Testis (tissue), 2 donors: ENCODE measurements around the gene ASCC1.

Experiments
- POLR2A ChIP-seq: fragments of 450-650 bp; IDR thresholded peaks from one replicate; pipeline ENCODE4 v1.6.1; 2017; ENCODE audit warnings: antibody characterized with exemption, mild to moderate bottlenecking, moderate library complexity
- TF ChIP-seq, protein P1 (sequence below), 3 experiments: fragments of 450-650 bp in 2 of 3; fragments of 200-600 bp in 1 of 3; sonication (generic) in 1 of 3; IDR thresholded peaks; one replicate each; pipeline ENCODE4 v1.5.1; 2016 to 2019; ENCODE audit warnings: antibody characterized with exemption in 3 of 3, mild to moderate bottlenecking in 2 of 3, moderate library complexity in 1 of 3

DNA sequence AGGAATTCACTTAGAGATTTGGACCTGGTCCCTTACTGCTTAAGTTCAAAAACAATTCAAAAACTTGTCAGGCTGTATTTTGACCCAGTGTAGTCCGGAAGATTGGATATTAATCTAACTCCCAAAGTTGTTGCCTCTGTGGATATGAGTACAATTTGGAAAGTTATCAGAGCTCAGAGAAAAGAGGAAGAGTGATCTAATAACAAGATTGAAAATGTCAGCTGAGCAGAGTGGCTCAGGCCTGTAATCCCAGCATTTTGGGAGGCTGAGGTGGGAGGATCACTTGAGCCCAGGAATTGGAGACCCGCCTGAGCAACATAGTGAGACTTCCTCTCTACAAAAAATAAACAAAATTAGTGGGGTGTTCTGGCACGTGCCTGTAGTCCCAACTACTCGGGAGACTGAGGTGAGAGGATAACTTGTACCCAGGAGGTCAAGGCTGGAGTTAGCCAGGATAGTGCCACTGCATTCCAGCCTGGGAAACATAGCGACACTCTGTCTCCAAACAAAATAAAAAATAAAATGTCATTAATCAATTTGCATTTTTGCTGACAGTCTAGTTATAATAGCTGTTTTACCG, 3.2 kb upstream of the ASCC1 start:
- TF ChIP-seq, protein P1, sequence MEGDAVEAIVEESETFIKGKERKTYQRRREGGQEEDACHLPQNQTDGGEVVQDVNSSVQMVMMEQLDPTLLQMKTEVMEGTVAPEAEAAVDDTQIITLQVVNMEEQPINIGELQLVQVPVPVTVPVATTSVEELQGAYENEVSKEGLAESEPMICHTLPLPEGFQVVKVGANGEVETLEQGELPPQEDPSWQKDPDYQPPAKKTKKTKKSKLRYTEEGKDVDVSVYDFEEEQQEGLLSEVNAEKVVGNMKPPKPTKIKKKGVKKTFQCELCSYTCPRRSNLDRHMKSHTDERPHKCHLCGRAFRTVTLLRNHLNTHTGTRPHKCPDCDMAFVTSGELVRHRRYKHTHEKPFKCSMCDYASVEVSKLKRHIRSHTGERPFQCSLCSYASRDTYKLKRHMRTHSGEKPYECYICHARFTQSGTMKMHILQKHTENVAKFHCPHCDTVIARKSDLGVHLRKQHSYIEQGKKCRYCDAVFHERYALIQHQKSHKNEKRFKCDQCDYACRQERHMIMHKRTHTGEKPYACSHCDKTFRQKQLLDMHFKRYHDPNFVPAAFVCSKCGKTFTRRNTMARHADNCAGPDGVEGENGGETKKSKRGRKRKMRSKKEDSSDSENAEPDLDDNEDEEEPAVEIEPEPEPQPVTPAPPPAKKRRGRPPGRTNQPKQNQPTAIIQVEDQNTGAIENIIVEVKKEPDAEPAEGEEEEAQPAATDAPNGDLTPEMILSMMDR (IDR thresholded peaks at IDR 0.05) = no peak
- no peak for TF ChIP-seq POLR2A
